ENCODE data around the gene ADH1C. TPM values are rescaled to one million over a fixed set of nuclear protein-coding genes. Genes with fewer than 3 reads are reported as not detected.

ADH1C gene
- polyA plus RNA-seq, 1 of the 3 experiments (the other 2 are of a cell fraction), result not detected

GRCh38 chr4:99317354-99317753 is 35.2 kb downstream of the ADH1C start:
- Histone ChIP-seq H3K9me3 (no peaks in the 10 kb centered on the region), H3F3A (replicated peaks; ENCODE audit: insufficient read depth) (no peaks in the 10 kb centered on the region), H3K4me1 (ENCODE audit: control insufficient read depth in 1 of 2, insufficient read depth in 2 of 2, low read depth in 1 of 2, low read length in 1 of 2) (no peaks in the 10 kb centered on the region), H2AFZ (ENCODE audit: low read depth) (no peak overlapping the region), H3K27me3 (ENCODE audit: insufficient read depth) (no peaks in the 10 kb centered on the region), H3K9me2 (no peaks in the 10 kb centered on the region), H4K20me1 (ENCODE audit: insufficient read depth) (no peaks in the 10 kb centered on the region), H3K36me3 (replicated peaks in 1 of 2; ENCODE audit: control insufficient read depth in 1 of 2, insufficient read depth in 2 of 2, low read length in 1 of 2) (no peaks in the 10 kb centered on the region), H3K4me3 (ENCODE audit: low read depth in 2 of 2, low read length in 1 of 2) (no peak overlapping the region), H3K4me2 (no peak overlapping the region), H3K27ac (ENCODE audit: low read depth in 2 of 2, low read length in 1 of 2) (no peak overlapping the region), H3K79me2 (ENCODE audit: insufficient read depth) (no peaks in the 10 kb centered on the region), H3K9ac (no peak overlapping the region)
- ChIA-PET CTCF (no interaction called here), POLR2A (no interaction called here)
- no peak for DNase-seq
- WGBS (ENCODE audit: low lambda C conversion rate), result 23% methylated on average over 3 of the region's 3 CpGs
- TF ChIP-seq EP300 (IDR thresholded peaks at IDR 0.05; ENCODE audit: borderline replicate concordance in 1 of 2, low read depth in 1 of 2, low read length in 1 of 2) (no peak), REST (IDR thresholded peaks at IDR 0.05; ENCODE audit: low read depth, low read length) (no peak), PBX3 (IDR thresholded peaks at IDR 0.05) (no peak), CHD2 (IDR thresholded peaks at IDR 0.05; ENCODE audit: low read length, partially characterized antibody) (no peak), CTCF (IDR thresholded peaks at IDR 0.05) (no peak), TEAD4 (IDR thresholded peaks at IDR 0.05; ENCODE audit: borderline replicate concordance, insufficient read depth) (no peak), FOXM1 (IDR thresholded peaks at IDR 0.05; ENCODE audit: low read depth) (no peak), RAD21 (IDR thresholded peaks at IDR 0.05; ENCODE audit: low read length) (no peak), POLR2AphosphoS5 (IDR thresholded peaks at IDR 0.05; ENCODE audit: low read depth, low read length) (no peak), SIN3A (IDR thresholded peaks at IDR 0.05; ENCODE audit: borderline replicate concordance, low read depth, low read length) (no peak), RCOR1 (IDR thresholded peaks at IDR 0.05; ENCODE audit: low read length) (no peak), FOXJ3 (CRISPR knock-in tag; IDR thresholded peaks at IDR 0.05) (no peak)
